NCI-H1417 (cell line): ENCODE data around the gene SNX13.
"Not testable (repeated sequence)": the region's sequence is repeated elsewhere in the genome, so short reads cannot be mapped to it uniquely, and the experiment has no call there.

Source experiments
- DNase-seq, 3 experiments: peaks; one replicate each; lab custom pipeline; 2025; lab: John Stamatoyannopoulos, UW

The SNX13 gene

DNA sequence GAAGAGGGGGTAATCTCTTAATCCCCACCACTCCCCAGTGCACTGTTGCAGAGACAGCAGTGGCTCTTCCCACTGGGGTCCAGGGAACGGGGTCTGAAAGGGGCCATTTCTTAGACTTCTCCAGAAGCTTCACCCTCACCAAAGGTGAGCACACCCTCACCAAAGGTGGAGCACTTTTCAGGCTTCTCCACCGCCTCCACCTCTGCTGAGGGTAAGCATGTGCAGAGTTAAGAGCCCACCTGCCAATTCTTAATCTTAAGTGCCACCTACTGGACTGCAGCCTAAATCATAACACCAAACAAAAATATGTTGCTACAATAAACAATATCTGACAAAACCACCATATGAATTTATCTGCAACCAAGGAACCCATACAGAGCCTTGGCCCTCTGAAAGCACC, 27.0 kb downstream of the SNX13 start:
- DNase-seq = no peak

- no peak for DNase-seq
These were observed 27.6 kb downstream of the SNX13 start for GRCh38 chr7:17912536-17913235.

GRCh38 chr7:17912050-17912449, 28.2 kb downstream of the SNX13 start:
- no peak for DNase-seq

GRCh38 chr7:17910377-17910776, 29.9 kb downstream of the SNX13 start:
- no peak for DNase-seq

- DNase-seq = not testable (repeated sequence)
These were observed 31.0 kb downstream of the SNX13 start for GRCh38 chr7:17909310-17909709.

- no peak for DNase-seq
These were observed 33.3 kb downstream of the SNX13 start for GRCh38 chr7:17907014-17907413.

DNA sequence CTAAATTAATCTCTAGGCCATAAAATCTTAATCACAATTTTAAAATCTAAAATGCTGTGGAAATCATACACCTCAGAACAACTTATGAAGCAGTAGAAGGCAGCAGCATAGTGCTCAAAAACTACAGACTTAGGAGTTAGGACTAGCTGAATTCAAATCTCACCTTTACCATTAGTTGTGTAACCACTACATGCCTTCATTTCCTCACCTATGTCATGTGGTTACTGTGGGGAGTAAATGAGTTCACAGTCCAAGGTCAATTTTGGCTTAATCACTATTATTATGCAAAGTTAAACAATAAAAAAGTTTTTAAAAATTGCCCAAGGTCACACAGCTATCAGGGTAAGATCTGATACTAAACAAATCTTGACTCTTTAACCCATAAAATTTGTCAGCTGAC, 37.0 kb downstream of the SNX13 start:
- DNase-seq = no peak

- DNase-seq = peak in 1 of 3 experiments; percentile 11
These were observed 37.7 kb downstream of the SNX13 start for GRCh38 chr7:17902599-17902998.

DNA sequence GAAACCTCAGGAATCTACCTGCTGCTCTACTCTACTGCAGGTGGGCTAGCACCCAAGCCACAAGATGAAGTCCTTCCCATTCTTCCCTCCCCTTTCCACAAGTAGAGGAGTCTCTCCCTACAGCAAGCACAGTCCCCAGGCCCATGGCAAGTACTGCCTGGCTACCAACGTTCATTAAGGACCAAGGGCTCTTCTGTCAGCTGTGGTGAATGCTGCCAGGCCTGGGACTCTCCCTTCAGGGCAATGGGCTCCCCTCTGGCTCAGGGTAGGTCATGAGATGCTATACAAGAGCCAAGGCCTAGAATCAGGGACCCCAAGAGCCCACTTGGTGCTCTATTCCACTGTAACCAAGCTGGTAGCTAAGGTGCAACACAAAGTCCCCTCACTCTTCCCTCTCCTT, 39.8 kb downstream of the SNX13 start:
- no peak for DNase-seq

GRCh38 chr7:17898111-17898510, 42.2 kb downstream of the SNX13 start:
- DNase-seq = no peak

GRCh38 chr7:17887286-17887685, 53.0 kb downstream of the SNX13 start:
- no peak for DNase-seq

DNA sequence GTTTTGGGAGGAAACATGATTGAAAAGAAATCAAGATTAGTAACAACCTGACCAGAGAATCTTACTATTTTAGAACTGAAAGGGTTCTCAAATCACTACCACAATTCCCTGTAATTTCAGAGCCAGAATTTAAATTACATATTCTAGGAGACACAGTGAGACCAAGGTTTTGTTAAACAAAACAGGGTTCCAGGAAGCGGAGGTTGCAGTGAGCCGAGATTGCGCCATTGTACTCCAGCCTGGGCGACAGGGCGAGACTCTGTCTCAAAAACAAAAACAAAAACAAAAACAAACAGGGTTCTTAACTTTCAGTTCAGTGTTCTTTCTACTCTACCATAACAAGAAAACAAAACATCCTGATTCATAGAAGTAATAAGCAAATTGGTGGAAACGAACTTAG, 57.6 kb downstream of the SNX13 start:
- DNase-seq = no peak

- DNase-seq = no peak
These were observed 61.1 kb downstream of the SNX13 start for GRCh38 chr7:17879075-17879661.

- DNase-seq = no peak
These were observed 61.7 kb downstream of the SNX13 start for GRCh38 chr7:17878627-17879026.

DNA sequence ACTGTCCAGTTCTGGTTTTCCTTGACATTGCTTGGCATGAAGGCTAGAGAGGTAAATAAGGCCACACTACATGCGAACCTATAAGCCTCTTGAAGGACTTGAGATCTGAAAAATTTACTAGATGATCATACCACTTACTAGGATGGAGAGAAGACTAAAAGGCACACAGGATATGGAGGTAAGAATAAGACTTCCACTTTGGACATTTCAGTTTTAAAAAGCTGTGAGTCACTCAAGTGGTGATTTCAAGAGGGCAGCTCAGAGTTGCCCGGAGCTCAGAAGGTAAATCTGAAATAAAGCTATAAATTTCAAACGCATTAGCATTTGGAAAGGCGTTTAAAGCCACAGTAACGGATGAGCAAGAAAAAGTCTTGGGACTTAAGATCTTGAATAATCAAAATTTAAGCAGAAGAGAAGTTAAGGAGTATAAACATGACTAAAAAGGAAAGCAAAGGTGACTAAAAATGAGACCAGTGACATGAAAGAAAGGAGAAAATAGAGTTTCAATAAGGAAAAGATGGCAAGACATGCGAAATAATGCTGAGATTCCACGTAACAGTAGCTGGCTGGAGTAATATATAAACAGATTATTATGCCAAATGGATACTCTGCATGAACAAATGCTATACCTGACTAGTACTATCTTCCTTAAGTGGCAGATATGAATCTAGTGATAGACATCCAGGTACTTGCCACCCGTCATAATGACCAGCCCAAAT, 68.3 kb downstream of the SNX13 start:
- no peak for DNase-seq

DNA sequence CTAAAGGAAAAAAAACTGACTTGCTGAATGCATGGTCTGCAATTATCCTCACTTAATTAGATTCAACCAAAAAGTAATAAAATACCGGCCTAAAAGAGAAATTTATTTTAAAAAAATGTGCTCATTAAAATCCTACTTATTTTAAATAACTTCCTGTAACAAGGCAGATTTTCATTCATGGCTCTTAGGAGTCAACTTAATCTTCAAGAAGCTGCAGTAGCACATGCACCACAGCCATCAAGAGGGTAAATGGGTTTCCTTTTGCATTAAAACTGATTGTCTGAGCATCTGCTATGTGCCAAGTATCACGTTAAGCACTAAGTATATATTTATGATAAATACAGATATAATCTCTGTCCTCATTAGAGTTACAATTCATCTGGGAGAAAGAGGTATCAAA, 69.9 kb downstream of the SNX13 start:
- no peak for DNase-seq

DNA sequence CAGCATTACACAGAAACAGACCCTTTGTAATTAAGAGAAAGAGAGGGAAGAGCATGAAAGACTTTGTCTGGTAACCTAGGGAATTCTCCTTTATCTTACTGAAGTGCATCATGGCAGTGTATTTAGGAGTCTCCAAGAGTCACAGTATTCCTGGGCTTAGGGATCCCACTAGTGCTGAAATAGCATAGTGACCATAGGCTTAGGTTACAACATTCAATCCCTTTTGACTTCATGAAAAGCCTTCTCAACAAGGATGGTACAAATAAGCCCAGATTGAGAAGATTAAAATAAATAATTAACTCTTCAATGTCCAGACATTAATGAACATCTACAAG, 76.5 kb downstream of the SNX13 start:
- DNase-seq = no peak

DNA sequence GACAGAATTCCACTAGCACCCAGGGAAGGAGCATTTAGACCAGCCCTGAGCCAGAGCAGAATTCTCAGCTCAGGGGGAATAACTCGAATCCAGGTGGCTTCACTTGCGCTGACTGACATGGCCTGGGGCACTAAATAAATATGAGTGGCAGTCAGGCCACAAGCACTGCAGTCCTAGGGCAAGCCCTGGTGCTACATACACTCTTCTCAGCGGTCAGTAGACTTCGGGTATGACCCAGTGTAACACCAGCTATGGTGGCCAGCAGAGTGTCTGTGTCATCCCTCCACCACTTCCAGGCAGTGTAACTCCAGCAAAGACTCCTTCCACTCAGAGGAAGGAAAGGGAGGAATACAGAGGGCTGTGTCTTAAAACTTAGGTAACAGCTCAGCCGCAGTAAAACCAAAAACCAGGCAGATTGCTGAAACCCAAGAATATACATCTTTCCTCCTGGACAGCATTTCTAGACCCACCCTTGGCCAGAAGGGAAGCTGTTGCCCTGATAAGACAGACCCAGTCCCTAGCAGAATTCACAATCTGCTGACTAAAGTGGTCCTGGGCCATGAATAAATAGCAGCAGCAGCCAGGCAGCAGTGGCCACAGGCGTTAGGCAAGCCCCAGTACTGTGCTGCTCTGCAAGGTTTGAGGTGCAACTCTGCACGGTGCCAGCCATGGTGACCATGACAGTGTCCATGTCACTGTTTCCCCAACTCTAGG, 77.0 kb downstream of the SNX13 start:
- DNase-seq = no peak

DNA sequence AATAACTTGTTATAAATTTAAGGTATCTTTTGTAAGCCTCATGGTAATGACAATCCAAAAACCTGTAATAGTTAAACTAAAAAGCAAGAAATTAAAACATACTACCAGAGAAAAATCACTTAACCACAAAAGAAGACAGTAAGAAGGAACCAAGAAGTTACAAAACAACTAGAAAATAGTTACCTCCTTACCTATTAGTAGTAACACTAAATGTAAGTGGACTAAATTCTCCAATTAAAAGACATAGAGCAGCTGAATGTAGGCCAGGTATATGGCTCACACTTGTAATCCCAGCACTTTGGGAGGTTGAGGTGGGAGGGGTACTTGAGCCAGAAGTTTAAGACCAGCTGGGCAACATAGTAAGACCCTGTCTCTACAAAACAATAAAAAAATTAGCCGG, 84.0 kb downstream of the SNX13 start:
- DNase-seq = no peak

DNA sequence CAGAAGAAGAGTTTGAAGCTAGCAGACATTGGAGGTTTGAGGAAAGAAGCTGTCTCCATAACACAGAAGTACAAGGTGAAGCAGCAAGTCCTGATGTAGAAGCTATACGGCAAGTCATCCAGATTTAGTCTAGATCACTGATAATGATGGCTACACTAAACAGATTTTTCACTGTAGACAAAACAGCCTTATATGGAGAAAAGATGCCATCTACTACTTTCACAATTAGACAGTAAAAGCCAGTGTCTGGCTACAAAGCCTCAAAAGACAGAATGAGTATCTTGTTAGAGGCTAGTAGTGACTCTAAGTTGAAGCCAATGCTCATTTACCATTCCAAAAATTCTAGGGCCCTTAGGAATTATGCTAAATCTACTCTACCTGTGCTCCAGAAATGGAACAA, 85.1 kb downstream of the SNX13 start:
- DNase-seq = no peak

- no peak for DNase-seq
These were observed 85.8 kb downstream of the SNX13 start for GRCh38 chr7:17854261-17855047.

DNA sequence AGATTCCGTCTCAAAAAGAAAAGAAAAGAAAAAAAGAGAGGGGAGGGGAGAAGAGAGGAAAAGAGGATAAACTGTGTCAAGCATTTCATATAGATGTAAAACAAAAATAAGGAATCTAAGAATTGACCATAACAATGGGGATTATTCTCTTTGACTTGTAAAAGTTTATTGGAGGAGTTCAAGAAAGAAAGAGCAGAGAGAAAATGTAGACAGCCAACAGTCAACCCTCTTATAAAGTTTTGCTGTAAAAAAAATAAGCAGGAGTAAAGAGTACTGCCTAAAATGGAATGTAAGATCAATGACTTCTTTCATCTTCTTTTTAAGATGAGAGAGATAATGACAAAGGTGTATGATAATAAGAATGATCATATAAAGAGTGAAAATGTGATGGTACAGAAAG, 87.9 kb downstream of the SNX13 start:
- DNase-seq = no peak
